HTERT RPE-1 (cell line): Measurements from ENCODE around the gene WDR62.

Experiments used
- in situ Hi-C: fragments of 300-500 bp; cut with MboI; formaldehyde crosslinking; loops from 4 replicates; pipeline ENCODE4 v1.14.3; 2020; ENCODE audit warnings: low sequenced_read_pairs

The WDR62 gene

GRCh38 chr19:36073121-36073876, 18.6 kb downstream of the WDR62 start:
- in situ Hi-C loops, result no loop called here

GRCh38 chr19:36079389-36079945, 24.8 kb downstream of the WDR62 start:
- in situ Hi-C loops, result no loop called here

- in situ Hi-C loops, result no loop called here
These were observed 26.7 kb downstream of the WDR62 start for GRCh38 chr19:36081385-36081784.

- in situ Hi-C loops, result no loop called here
These were observed 27.2 kb downstream of the WDR62 start for GRCh38 chr19:36081894-36082293.

- in situ Hi-C loops, result no loop called here
These were observed 28.2 kb downstream of the WDR62 start for GRCh38 chr19:36082916-36083315.

GRCh38 chr19:36084231-36085009, 29.7 kb downstream of the WDR62 start:
- in situ Hi-C loops, result no loop called here

- in situ Hi-C loops, result no loop called here
These were observed 31.6 kb downstream of the WDR62 start for GRCh38 chr19:36086326-36086725.

- in situ Hi-C loops, result no loop called here
These were observed 35.1 kb downstream of the WDR62 start for GRCh38 chr19:36089847-36090246.

- in situ Hi-C loops, result no loop called here
These were observed 36.4 kb downstream of the WDR62 start for GRCh38 chr19:36090910-36091695.

- in situ Hi-C loops, result no loop called here
These were observed 37.9 kb downstream of the WDR62 start for GRCh38 chr19:36092566-36092965.

- in situ Hi-C loops, result no loop called here
These were observed 38.5 kb downstream of the WDR62 start for GRCh38 chr19:36093146-36093662.

- in situ Hi-C loops, result no loop called here
These were observed 39.0 kb downstream of the WDR62 start for GRCh38 chr19:36093687-36094086.

GRCh38 chr19:36097036-36097435, 42.3 kb downstream of the WDR62 start:
- in situ Hi-C loops, result no loop called here

- in situ Hi-C loops, result no loop called here
These were observed 44.6 kb downstream of the WDR62 start for GRCh38 chr19:36099166-36099785.

- in situ Hi-C loops, result no loop called here
These were observed 45.8 kb downstream of the WDR62 start for GRCh38 chr19:36100476-36100875.

GRCh38 chr19:36101550-36102327, 47.0 kb downstream of the WDR62 start:
- in situ Hi-C loops, result no loop called here

GRCh38 chr19:36103040-36103626, 48.4 kb downstream of the WDR62 start:
- in situ Hi-C loops, result no loop called here

GRCh38 chr19:36103842-36104552, 49.3 kb downstream of the WDR62 start:
- in situ Hi-C loops, result no loop called here

GRCh38 chr19:36106441-36106840, 51.7 kb downstream of the WDR62 start:
- in situ Hi-C loops, result no loop called here
